DOHH2 (cell line): ENCODE results near the gene C9orf153.

Source experiments
- EZH2phosphoT487 ChIP-seq: fragments of 200-600 bp; sonication (generic); IDR thresholded peaks from 2 replicates; pipeline ENCODE4 v1.6.1; 2017; ENCODE audit warnings: borderline replicate concordance, mild to moderate bottlenecking, antibody characterized with exemption, low read length, moderate library complexity, mixed read lengths
- TF ChIP-seq, protein P1 (sequence below): fragments of 200-600 bp; sonication (generic); IDR thresholded peaks from one replicate; pipeline ENCODE4 v1.5.1; 2014; ENCODE audit warnings: antibody characterized with exemption, mild to moderate bottlenecking, low read depth, low read length; ENCODE audit not compliant: poor library complexity, severe bottlenecking

DNA sequence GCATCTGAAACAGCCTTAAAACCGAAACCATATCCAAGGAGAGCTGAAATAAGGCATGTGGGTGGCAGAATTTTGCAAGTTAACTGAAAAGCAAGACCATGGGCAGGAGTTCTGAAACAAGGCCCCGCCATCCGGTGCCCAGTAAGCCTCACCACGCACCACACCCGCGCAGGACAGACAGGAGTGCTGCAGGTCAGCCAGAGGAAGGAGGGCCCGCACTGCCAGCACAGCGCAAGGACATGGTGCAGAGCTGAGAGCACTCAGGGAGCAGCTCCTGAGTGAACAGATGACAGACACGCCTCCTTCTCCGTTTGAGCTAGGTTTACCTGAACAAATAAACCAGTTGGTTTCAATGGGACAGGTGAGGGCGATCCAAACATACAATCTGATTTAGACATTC, 39.4 kb upstream of the C9orf153 start:
- TF ChIP-seq, protein P1, sequence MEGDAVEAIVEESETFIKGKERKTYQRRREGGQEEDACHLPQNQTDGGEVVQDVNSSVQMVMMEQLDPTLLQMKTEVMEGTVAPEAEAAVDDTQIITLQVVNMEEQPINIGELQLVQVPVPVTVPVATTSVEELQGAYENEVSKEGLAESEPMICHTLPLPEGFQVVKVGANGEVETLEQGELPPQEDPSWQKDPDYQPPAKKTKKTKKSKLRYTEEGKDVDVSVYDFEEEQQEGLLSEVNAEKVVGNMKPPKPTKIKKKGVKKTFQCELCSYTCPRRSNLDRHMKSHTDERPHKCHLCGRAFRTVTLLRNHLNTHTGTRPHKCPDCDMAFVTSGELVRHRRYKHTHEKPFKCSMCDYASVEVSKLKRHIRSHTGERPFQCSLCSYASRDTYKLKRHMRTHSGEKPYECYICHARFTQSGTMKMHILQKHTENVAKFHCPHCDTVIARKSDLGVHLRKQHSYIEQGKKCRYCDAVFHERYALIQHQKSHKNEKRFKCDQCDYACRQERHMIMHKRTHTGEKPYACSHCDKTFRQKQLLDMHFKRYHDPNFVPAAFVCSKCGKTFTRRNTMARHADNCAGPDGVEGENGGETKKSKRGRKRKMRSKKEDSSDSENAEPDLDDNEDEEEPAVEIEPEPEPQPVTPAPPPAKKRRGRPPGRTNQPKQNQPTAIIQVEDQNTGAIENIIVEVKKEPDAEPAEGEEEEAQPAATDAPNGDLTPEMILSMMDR: no peak
- TF ChIP-seq EZH2phosphoT487: no peak
